ENCODE measurements around the gene CACNB4. TPM values are rescaled to one million over a fixed set of nuclear protein-coding genes. Genes with fewer than 3 reads are reported as not detected.
A peak's percentile ranks its signal among the peaks of the same experiment; 100 is the strongest.
"Not testable (repeated sequence)": the region's sequence is repeated elsewhere in the genome, so short reads cannot be mapped to it uniquely, and the experiment has no call there.

The CACNB4 gene
- total RNA-seq, 1 donor from 2014 or later, result 13.7 TPM

DNA sequence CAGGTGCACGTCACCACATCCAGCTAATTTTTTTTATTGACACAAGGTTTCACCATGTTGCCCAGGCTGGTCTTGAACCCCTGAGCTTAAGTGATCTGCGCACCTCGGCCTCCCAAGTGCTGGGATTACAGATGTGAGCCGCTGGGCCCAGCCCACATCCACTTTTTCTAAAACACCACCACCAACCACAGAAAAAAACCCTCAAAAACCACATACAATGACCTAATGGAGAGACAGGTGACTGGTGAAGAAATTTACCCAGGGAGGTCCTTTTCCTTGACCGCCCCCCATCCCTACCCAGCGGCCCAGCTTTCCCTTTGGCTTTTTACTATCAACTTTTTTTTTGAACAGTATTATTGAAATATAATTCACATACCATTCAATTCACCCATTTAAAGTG, 47.9 kb downstream of the CACNB4 start:
- DNase-seq, result no peak

DNA sequence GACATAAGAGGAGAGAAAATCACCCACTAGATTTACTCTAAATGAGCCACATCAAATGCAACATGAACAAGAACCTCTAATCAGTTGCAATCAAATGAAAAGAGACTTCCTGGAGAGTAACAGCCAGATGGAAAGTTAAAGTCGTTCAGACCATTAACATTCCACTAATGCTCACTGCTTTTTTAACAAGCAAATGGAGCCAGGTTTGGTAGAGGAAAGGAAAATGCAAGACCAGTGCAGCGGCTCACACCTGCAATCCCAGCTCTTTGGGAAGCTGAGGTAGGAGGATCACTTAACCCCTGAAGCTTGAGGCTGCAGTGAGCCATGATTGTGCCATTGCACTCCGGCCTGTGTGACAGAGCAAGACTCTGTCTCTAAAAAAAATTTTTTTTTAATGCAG, 48.5 kb downstream of the CACNB4 start:
- no peak for DNase-seq

- DNase-seq, result no peak
Measured at GRCh38 chr2:152049541-152049940, 49.3 kb downstream of the CACNB4 start.

DNA sequence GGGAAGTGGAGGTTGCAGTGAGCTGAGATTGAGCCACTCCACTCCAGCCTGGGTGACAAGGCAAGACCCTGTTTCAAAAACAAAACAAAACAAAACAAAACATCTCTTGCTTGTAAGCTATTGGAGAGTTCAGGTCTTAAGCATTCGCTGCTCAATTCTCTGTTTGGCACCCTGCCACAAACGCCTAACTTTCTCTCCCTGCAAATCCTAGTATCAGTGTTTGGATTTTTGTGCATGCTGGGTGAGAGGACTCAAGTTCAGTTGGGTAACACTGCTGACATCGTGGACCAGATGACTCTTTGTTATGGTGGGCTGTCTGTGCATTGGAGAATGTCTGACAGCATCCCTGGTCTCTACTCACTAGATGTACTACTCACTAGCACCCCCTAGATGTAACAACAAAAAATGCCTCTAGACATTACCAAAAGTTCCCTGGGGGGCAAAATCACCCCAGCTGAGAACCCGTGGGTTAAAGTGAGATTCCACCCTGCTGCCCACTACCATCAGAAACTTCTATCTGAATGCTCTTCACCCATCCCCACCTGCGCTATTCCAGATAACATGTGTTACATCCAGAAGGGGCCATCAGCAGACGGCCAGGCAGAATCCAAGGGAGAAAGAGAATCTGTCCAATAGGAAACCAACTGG, 50.9 kb downstream of the CACNB4 start:
- peak; percentile 18 for DNase-seq

DNA sequence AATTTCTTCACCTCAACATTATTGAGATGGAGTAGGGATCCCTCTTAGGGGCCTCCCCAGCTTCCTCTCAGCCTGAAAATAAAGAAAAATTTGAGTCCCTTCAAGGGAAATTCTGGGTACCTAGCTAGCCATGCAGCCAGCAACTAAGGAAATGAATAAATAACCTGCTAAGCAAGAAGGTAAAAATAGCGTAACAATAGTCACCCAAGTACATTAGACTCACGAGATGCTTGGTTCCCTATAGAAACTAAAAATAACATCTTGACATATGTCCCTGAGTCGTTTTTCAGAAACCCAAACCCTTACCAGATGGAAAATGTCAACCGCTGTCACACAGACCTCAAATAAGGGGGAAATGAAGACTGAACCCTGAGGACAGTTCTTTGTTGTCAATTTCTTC, 51.9 kb downstream of the CACNB4 start:
- no peak for DNase-seq

DNA sequence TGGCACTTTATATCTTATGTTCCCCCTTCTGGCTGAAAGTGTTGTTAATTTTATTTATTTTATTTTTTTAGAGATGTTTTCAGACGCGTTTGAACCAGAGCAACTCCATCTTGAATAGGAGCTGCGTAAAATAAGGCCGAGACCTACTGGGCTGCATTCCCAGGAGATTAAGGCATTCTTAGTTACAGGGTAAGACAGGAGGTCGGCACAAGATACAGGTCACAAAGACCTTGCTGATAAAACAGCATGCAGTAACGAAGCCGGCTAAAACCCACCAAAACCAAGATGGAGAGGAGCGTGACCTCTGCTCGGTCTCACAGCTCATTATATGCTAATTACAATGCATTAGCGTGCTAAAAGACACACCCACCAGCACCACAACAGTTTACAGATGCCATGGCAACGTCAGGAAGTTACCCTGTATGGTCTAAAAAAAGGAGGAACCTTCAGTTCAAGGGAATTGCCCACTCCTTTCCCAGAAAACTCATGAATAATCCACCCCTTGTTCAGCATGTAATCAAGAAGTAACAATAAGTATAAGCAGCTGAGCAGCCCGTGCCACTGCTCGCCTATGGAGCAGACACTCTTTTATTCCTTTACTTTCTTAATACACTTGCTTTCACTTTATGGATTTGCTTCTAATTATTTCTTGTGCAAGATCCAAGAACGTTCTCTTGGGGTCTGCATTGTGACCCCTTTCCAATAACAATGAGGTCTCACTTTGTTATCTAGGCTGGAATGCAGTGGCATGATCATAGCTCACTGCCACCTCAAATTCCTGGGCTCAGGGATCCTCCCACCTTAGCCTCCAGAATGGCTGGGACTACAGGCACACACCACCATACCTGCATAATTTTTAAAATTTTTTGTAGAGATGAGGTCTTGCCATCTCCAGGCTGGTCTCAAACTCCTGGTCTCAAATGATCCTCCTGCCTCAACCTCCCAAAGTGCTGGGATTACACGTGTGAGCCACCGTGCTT, 55.9 kb downstream of the CACNB4 start:
- peak; percentile 64 for DNase-seq

DNA sequence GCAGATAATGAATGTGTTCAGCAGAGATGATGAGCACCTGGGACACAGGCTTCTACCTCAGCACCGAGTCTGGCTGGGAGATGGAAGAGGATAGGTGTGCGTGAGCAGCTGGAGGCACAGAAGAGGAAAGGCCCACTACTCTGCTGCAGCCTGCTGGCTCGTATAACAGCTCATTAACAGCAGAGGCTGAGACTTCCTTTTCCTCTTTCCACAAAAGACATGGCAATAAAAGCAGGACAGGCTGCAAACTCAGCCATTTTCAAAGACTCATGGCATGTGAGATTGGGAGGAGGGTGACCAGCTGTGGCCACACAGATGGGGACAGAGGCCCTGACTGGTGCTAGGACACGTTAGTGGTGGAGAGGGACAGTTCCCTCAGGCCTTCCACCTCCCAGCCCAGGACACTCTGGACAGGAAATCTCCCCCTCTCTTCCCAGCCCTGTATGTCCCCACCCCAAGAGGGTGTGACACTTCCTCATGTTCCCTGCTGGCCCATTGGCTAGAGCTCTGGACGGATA, 60.3 kb downstream of the CACNB4 start:
- no peak for DNase-seq

DNA sequence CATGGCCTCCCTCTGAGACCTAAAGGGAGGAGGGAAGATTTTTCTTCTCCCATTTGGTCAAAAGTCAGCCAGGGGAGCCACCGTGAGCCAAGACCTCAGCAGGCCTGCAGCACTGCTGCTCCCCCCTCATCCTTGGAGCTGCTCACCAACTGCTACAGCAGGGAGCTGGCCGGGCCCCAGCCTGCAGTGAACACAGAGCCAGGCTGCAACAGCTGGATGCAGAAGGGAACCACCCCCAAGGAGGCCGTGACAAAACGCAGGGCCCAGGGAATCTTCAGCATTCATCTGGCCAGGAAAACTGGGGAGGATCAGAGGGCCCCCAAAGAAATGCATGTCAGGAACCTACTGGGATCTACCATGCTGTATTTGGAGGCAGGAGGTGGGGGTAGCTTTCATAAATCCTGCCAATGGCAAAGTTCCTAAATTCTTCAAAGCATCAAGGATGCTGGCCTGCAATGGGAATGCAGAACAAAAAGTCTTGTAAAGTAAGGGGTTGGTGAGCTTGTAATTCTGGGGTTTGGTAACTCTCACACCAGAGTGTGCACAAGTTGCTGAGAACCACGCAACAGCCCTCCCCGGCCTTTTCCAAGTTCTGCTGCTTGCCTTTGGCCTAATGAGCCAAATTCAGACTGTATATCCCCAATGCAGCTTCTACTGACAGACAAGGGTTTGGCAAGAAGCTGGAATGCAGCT, 61.0 kb downstream of the CACNB4 start:
- peak; percentile 93 for DNase-seq

DNA sequence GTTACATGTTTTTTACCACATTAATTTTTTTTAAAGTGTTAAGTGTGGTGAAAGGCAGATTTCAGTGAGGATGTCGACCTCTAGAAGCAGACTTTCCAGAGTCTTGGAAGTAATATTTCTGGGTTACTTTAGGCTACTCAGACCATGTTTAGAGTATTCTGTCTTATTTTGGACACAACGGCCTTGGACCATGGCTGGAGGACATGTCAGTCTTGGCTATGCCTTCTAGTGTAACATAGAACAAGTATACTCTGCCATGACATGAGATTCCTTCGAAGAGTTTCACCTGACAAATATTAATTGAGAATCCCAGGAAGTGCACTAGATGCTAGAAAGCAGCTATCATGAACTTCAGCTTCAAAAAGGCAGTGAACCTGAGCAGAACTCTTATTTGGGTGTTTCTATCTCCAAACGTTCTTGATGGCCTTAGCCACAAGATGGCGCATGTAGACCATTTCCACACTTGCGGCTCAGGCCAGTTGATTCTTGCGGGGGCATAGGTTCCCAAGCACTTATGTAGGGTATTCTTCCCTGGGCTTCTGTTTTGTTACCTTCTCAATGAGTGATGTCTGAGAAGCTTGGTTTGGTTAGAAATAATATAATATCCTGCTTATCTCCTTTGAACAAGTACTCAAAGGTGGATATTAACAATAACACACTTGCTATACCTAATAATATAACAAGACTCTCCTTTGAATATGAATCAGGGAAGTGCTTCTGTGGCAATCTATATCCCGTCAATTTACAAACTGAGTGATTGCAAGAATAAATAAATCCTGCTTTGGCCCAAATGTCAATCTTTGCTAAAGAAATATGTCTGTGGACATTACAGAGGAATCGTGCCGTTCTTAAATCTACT, 62.0 kb downstream of the CACNB4 start:
- peak; percentile 93 for DNase-seq

GRCh38 chr2:152034257-152034801, 64.5 kb downstream of the CACNB4 start:
- no peak for DNase-seq

GRCh38 chr2:152033011-152033925, 65.6 kb downstream of the CACNB4 start:
- DNase-seq, result no peak

DNA sequence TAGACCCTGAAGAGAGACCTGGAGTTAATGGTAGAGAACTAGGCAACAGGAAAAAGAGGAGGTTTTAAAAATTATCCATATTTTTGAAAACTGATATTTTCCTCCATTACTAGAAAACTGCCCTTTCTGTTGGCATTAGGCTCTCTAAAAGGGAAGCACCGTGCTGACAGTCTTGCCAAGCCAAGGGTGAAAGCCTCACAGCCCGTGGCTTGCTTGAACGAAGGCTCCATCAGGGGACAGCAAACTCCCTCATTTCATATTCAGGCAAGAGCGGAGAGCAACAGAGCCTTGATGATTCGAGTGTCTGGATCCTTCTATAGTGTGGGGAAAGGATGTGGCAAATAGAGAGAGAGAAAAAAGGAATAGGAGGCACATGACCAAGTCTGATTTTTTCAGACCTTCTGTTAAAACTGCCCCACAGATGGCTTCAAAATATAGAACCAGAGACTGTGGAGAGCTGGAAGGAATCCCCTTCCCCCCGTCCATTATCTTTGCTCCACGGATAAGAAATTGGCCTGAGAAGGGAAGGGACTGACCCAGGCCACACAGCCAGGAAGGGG, 67.0 kb downstream of the CACNB4 start:
- no peak for DNase-seq

GRCh38 chr2:152030596-152031328, 68.1 kb downstream of the CACNB4 start:
- DNase-seq, result not testable (repeated sequence)

DNA sequence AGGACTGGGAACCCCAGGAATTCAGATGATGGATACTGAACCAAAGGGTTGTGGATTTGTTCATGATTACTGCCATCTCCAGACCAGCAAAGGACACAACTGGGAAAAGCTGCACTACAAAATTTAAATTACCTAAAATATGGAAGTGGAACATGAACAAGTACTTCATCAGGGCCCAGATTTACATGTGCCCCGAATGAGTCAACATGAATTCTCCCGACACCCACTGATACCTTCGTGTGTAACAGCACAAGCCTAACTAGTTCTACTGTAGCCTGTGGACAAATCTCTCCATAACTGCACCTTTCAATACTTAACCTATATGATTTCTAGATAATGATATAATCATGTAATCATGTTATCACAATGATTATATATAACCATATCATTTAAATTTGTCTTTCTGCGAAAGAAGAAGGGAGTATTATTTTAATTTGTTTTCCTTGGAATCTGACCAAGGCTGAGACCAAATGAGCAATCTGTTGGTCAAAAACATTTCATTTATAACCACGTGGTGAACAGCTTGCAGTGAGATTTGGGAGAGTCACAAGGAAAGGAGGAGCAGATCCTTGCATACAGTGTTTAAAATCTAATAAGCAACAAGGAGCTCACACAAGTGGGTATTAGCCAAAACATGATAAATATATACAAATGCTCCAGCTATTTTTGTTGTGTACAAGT, 70.5 kb downstream of the CACNB4 start:
- no peak for DNase-seq

GRCh38 chr2:152025678-152026287, 73.1 kb downstream of the CACNB4 start:
- peak; percentile 91 for DNase-seq

- DNase-seq, result no peak
Measured at GRCh38 chr2:152024477-152024876, 74.4 kb downstream of the CACNB4 start.

GRCh38 chr2:152022090-152022489, 76.8 kb downstream of the CACNB4 start:
- DNase-seq, result no peak

GRCh38 chr2:152021001-152021400, 77.8 kb downstream of the CACNB4 start:
- DNase-seq, result not testable (repeated sequence)

All from tongue (tissue), 2 donors.